NCI-H146 treated with DMSO at 0.1 percent for 48 hours (cell line): ENCODE data around the gene OXNAD1.

Source experiments
- DNase-seq: peaks from one replicate; lab custom pipeline; 2025; ENCODE audit not compliant: unreplicated experiment; lab: John Stamatoyannopoulos, UW

Gene OXNAD1

GRCh38 chr3:16273867-16274266 is 8.9 kb downstream of the OXNAD1 start:
- no peak for DNase-seq

GRCh38 chr3:16277471-16277870 is 12.5 kb downstream of the OXNAD1 start:
- no peak for DNase-seq

- no peak for DNase-seq
Observed at GRCh38 chr3:16279010-16279801, 14.2 kb downstream of the OXNAD1 start.

- no peak for DNase-seq
Observed at GRCh38 chr3:16280671-16281070, 15.7 kb downstream of the OXNAD1 start.

GRCh38 chr3:16284633-16285032 is 19.6 kb downstream of the OXNAD1 start:
- DNase-seq = no peak

GRCh38 chr3:16286161-16286560 is 21.1 kb downstream of the OXNAD1 start:
- DNase-seq = no peak

GRCh38 chr3:16286751-16287543 is 21.9 kb downstream of the OXNAD1 start:
- no peak for DNase-seq

GRCh38 chr3:16288664-16289063 is 23.7 kb downstream of the OXNAD1 start:
- DNase-seq = no peak

GRCh38 chr3:16289144-16289889 is 24.3 kb downstream of the OXNAD1 start:
- DNase-seq = no peak

- peak; percentile 25 for DNase-seq
Observed at GRCh38 chr3:16290007-16290826, 25.2 kb downstream of the OXNAD1 start.

GRCh38 chr3:16290827-16291196 is 25.8 kb downstream of the OXNAD1 start:
- no peak for DNase-seq

- no peak for DNase-seq
Observed at GRCh38 chr3:16294844-16295243, 29.8 kb downstream of the OXNAD1 start.

- DNase-seq = no peak
Observed at GRCh38 chr3:16295298-16295890, 30.4 kb downstream of the OXNAD1 start.

- no peak for DNase-seq
Observed at GRCh38 chr3:16297997-16298885, 33.2 kb downstream of the OXNAD1 start.

GRCh38 chr3:16298891-16299290 is 33.9 kb downstream of the OXNAD1 start:
- DNase-seq = no peak

GRCh38 chr3:16299746-16300145 is 34.7 kb downstream of the OXNAD1 start:
- DNase-seq = no peak

- no peak for DNase-seq
Observed at GRCh38 chr3:16300307-16300706, 35.3 kb downstream of the OXNAD1 start.

GRCh38 chr3:16300881-16301359 is 35.9 kb downstream of the OXNAD1 start:
- no peak for DNase-seq

- DNase-seq = no peak
Observed at GRCh38 chr3:16301507-16301906, 36.5 kb downstream of the OXNAD1 start.
